T-helper 22 cell (primary cell): ENCODE results near the gene SAP30L.

Source experiments
- DNase-seq: peaks from one replicate; pipeline ENCODE4 v3.0.0-alpha.2; 2020; ENCODE audit warnings: low read depth

Gene SAP30L

DNA sequence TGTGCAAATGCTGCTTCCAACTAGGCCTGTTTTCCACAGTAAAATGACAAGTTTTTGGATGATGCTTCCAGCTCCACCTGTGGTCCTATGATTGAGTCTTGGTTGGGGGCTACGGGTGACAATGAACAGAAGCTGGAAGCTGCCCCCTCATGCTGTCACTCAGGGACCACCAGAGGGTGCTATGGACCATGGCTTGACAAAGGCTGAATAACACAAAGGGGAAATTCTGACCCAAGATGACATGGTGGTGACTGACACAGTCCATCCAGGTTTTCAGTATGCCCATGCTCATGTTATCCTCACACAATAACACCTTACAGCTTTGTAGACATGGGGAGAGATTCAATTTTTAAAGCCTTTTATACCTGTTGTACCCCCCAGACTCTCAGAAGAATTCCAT, 23.9 kb upstream of the SAP30L start:
- no peak for DNase-seq

DNA sequence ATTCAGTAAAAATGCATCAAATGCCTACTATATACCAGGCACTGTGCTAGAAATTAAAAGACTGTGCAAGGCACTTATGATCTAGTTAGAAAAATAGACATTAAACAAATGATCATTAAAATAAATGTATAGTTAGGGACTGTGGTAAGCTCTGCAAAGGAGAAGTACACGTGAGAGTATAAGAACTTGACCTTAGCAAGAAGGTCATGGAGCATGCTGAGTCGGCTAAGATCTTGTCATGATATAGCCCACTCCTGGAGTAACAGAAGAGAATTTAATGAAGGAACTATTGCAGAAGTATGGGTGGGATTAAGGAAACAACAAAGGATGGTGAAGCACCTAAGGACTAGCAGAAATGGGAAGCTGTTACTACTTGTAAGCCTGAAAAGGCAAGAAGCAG, 23.5 kb upstream of the SAP30L start:
- DNase-seq: no peak

DNA sequence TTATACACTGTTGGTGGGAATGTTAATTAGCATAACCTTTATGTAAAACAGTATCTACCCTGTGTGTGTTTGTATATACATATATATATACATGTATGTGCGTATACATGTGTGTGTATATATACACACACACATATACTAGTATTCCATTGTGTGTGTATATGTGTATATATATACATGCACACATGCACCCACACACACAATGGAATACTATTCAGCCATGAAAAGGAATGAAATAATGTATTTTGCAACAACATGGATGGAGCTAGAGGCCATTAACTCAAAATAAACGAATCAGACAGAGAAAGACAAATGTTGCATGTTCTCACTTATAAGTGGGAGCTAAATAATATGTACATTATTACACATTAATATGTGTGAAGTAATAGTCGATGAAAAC, 17.6 kb upstream of the SAP30L start:
- no peak for DNase-seq

DNA sequence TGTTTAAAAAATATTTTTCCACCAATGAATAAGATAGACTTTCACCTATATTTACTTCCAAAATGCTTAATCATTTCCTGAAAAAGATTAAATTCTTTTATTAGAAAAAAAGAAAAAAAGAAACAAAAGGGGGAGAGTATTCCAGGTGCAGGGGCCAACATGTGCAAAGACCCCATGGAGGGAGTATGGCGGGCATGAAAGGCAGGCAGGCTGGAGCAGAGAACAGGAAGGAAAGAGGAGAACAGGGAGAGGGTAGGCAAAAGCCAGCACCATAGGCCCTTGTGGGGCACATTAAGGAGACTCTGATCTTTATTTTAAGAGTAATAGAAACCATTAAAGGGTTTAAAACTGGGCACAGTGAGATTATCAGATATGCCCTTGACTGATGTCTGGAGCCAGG, 16.5 kb upstream of the SAP30L start:
- no peak for DNase-seq

DNA sequence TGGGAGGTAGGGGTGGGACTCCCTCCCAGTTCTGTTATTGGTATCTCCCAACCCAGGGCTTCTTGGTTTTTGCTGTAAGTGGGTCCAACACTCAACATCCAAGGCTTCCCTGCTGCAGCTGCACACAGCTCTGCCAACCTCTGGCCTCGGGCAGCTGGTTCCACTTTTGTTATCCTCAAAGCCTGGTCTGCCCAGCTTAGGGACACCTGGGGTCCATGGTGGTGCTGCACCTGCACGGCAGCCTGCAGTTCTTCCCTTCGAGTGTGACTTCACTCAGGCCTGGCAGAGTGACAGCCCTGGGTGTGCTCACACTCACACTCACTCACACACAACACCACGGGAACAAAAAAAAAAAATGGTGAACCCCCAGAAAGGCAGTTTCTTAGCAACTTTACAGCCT, 15.3 kb upstream of the SAP30L start:
- no peak for DNase-seq

DNA sequence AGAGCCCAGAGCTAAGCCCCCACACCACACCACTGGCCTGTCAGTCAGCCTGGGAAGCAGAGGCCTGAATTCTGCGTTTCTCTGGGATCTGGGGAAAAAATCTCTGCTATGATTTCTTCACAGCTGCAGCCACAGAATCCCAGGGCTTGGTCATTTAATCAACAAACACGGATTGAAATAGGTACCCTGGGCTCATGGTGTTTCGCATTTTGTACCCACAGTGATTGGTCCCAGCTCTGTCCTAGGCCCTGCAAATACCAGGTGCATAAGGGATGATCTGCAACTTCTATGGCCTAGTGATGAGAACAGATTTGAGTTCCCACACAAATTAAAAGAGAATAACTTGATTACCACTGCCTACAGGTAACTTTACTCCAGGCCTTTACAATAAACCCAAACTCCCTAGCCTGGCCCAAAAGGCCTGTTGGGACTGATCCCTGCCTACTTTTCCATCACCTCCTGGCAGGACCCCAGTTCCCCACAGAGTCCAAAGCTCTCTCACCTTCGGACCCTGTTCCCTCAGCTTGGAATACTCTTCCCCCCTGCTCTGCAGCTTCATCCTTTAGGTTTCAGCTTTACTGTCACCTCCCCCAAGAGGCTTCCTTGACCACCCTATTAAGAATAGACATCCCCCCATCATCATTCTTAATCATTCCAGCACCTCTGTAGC, 14.7 kb upstream of the SAP30L start:
- DNase-seq: no peak

DNA sequence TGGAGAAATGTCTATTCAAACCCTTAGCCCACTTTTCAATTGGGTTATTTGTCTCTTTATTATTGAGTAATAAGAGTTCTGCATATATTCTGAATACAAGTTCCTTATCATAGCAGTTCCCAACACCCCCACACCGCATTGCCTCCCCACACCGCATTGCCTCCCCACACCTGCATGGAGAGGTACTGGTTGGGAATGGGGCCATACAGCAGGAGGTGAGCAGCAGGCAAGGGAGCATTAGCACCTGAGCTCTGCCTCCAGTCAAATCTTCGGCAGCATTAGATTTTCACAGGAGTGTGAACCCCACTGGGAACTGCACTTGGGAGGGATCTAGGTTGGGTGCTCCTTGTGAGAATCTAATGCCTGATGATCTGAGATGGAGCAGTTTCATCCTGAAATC, 10.6 kb upstream of the SAP30L start:
- DNase-seq: no peak

DNA sequence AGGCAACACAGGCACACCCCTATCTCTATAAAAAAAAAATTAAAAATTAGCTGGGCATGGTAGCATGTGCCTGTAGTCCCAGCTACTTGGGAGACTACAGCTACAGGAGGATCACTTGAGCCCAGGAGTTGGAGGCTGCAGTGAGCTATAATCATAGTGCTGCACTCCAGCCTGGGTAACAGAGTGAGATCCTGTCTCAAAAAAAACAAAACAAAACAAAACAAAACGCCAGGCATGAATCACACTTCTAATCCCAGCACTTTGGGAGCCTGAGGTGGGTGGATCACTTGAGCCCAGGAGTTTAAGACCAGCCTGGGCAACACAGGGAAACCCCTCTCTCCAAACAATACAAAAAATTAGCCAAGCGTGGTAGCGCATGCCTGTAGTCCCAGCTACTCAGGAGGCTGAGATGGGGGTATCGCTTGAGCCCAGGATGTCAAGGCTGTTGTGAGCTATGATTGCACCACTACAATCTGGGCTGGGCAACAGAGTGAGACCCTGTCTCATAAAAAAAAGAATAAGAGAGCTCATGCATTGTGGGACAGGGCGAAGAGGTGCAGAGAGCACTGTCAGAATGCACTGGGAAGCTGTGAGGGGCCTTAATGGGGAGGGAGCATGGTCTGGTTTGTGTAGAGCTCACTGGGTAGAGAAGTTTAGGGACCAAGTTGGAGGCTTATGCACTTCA, 8.4 kb upstream of the SAP30L start:
- no peak for DNase-seq

DNA sequence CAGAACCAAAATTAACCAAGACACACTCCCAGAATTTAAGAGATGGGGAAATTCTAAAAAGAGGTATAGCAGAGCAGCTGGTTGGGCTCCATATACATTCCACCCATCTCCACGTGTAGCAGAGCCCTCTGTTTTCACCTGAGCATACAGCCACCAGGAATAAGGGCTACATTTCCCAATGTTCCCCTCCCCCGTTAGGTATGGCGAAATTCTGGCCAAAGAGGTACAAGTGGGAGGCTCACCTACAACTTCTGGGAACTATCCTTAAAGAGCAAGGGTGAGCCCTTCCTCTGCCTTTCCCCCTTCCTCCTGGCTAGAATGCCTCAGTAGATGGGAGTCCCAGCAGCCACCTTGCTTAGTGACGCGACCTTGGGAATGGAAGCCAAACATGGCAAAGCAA, 5.3 kb upstream of the SAP30L start:
- no peak for DNase-seq

DNA sequence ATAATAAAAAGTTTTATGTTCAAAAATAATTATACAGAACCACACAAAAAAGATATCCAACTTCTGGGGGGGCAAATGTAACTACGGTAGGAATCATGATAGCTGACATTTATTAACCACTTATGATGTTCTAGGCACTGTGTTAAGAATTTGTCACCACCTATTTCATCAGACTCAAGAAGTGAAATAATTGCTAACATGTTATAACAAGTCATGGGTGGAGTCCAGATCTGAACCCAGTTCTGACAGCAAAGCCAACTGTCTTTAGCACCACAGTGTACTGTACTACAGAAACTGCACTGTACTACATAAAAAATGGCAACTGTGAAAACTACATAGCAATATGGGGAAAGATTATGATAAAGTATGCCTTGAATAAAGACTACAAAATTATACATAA, 3.0 kb upstream of the SAP30L start:
- no peak for DNase-seq

DNA sequence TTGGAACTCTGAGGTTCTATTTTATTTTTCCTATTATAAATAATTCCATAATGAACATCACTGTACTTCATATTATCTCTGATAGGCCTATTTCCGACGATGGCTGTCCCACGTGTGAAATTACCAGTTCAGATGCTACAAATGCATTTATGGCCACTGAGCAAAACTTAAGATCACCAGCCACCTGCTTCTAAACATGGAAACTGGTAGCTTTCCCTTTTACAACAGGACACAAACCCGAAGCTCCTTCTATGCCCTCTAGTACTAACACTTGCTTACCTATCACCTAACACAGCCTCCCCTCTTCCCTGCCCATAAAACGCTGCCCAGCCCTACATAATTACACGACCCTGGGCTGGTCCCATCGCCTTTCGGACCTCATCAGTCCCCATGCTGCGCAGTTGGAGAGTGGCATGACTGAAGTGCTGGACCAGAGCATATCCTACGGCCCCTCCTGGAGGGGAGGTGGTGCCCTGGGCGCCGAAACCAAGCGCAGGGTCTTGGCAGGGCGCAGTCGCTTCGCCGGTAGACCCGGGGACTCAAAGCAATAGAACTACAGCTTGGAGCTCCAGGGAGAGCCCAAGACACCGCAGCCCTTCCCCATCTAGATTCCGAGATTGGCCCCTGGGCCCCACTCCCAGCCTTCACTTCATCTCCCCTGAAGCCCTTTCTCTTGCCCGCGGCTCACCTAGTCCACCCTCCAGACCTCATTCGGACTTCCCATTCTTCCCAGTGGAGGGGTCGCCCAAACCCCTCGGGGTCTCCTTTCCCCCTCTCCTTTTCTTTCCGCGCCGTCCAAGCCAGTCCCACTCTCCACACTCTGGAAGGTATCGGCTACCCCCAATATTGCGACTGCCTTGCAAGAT, 1.0 kb upstream of the SAP30L start:
- DNase-seq: no peak

DNA sequence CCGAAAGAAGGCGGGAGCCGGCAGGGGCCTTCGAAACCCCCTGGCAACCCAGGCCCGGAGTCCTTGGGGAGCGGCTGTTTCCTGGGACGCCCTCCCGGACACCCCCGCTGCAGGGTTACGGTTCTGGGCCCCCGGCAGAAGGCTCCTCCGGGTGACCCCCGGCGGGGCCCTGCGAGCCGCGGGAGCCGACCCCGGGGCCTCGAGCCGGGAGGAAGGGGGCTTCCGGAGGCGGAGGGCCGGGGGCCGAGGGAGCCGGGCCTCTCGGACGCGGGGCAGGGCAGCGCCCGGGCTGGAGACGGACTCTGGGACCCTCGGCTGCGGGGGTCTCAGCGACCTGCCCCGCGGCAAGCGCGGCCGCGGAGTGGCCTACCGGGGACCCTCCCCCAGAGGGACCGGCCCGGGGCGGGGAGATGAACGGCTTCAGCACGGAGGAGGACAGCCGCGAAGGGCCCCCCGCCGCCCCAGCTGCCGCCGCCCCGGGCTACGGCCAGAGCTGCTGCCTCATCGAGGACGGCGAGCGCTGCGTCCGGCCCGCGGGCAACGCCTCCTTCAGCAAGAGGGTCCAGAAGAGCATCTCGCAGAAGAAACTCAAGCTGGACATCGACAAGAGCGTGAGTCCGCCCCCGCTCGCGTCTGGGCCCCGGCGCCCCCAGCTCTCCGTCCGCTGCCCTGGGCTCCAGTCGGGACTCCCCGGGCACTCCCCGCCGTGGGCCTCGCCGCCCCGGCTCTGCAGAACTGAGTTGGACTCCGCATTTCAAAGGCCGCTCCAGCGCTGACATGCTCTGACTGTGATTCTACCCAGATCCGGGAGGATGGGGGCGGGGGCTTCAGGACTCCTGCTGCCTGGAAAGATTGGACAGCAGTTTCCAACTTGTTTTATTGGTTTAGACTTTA, 645 bp downstream of the SAP30L start:
- peak; percentile 7 for DNase-seq

DNA sequence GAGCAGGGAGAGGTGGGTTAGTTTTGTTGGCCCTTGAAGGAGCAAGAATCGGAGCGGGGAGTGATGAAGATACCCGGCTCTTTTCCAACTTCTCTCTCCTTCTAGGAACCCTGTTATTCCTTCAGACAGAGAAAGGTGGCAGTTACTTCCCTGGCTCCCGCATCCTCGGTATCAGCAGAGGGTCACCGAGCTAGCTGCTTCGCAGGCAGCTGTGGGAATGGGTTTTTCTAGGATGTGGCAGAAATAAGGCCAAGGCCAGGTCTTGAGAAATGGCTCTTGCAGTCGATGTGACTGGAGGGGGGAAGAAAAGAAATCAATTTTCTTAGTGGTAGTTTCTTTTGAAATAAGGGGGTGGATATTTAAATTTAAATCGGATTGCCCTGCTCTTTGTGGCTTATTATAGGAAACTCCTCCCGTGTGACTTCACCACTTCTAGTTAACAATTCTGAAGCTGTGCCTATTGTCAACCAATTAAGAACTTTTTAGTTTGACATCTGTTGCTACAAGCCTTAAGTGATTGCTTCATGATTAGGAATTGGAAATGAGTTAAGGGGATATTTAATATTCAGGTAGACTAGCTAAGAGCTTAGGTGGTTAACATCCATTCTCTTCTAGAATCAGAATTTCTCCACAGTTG, 1.4 kb downstream of the SAP30L start:
- DNase-seq: no peak

DNA sequence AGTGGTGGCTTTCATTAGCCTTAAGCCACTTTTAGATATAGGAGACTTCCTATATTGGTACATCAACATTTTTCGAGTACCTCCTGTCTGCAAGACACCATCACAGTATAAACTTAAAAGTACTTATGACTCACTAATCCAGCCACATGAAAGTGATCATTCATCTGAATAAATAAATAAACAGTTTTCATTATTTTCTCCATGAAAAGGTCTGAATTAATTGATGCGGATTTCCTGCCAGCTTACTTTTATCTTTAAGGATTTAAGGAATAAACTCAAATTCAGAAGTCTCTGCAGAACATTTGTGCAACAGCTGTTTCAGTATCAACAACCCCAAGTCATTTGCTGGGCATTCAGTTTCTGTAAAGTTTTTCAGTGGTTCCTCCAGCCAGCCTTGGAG, 4.0 kb downstream of the SAP30L start:
- no peak for DNase-seq

DNA sequence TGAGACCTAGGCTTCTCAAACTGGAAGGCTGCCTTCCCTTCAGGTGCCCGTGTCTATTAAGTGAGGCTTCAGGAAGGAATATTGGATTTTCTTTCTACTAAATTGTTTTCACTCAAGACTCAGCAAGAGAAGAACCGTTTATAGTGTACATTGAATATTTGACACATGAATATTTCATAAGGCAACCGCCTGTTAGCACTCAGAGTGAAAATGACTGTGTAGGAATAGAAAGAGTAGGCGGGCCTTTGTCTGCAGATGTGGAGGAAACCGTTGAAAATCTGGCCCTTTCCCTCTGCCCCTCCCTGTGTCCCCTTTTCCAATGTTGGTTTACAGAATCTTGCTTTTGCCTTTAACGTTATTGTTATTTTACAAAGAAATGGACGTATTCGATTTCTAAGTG, 6.2 kb downstream of the SAP30L start:
- DNase-seq: no peak

DNA sequence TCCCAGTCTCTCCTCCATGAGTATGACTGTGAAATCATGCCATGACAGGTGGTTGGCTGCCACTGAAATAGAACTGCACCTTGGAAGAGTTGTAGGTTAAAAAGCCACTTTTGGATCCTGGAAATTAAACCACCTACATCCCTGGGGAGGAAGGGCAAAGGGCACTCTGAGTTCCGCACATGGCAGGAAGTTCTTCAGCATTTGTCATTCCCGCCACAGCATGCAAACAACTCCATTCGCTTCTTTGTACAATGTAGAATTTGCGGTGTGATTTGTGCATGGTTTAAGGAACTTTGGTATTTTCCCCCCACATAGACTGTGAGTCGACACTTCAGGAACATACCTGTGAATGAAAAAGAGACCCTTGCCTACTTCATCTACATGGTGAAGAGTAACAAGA, 9.8 kb downstream of the SAP30L start:
- no peak for DNase-seq

DNA sequence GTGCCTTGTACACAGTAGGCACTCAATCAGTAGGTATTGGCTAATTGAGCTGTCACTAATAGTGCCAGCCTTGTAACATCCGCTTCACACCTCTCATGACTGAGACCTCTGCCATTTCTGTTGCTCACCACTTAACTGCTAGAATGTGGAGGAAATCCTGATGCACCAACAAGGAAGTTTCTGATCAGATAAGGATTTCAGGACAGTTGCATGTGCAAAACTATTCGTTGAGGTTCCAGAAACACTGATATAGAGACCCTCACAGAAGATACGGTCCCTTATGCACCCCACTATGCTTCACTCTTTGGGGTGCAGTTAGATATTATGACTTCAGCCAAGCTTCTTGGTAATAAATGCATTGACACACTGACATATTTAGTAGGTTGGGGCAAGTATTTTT, 10.7 kb downstream of the SAP30L start:
- DNase-seq: no peak

DNA sequence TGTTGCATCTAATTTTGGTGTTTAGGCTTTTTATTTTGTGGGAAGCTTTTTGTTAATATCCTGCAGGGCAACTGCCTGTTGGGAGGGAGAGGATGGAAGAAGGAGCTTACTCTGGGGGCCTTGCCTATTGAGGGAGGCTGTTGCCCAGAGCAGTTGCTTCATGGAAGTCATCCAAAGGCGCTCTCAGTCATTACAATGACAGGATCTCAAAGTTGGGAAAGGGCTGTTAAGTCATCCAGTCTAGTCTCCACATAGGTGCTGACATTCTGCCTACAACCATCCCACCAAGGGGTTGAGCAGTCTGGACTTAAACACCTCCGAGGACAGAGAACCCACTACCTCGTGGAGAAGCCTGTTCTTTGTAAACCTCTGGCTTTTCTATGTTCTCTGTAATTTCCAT, 13.2 kb downstream of the SAP30L start:
- DNase-seq: no peak

DNA sequence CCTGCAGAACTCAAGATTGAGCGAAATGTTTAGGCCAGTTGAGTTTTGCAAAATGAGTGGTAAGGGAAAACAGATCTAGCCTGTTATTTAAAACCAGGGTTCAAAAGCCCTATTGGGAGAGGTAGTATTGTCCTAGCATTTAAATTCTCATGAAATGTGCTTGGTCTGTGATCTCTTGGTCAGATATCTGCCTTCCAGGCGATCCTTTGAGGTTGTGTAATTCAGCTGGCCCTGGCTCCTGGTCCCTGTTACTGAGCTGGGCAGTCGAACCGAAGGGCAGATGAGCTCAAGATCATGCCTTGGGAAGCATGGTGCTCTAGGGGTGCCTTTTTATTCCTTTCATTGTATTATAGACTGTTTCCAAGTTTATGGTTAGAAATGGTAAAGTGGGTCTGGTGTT, 14.4 kb downstream of the SAP30L start:
- no peak for DNase-seq

DNA sequence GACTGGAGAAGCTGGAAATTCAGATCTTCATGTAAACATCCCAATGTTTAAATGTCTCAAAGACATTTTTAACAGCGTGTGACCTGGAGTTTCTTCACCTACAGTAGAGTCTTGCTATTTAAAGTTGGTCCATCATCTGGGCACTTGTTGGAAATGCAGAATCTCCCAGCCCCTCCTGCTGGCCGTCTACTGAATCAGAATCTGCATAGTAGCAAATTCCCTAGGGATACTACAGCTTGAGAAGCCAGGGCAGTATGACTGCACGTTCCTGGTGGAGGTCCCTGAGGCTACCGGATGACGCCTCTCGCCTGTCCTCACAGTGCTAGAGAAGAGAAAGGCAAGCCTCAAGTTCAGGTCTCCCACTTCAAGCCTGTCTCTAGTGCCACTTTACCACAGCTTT, 15.7 kb downstream of the SAP30L start:
- DNase-seq: no peak

DNA sequence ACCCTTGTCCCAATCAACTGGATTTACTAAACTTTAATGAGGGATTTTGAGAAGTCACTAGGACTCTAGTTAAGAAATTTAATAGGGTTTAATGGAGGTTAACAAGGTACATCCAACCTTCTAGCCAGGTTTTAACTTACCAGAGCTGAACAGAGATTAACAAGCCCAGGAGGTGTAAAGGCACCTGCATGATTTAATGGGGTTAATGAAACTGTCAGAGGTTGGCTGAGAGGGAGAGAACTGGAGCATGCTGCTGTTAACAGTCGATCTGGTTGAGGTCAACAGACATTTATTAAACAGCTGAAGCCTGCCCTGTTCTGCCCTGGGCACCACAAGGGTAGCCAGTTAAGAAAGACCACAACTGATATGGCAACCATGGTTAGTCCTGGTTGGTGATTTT, 18.6 kb downstream of the SAP30L start:
- DNase-seq: no peak

DNA sequence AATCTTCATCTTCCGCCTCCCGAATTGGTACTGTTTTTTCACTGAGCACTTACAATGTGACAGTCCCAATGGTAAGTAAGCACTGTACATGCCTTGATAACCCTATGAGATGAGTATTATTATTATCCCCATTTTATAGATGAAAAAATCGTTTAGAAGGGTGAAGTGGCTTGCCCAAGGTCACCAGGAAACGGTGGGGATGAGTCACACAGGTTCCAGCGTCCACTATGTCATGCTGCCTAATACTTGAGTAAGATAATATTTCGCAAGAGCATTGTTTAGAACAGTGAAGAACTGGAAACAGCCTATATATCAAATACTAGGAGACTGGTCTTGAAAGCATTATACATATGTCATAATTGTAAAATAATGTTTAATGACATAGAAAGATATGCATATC, 19.4 kb downstream of the SAP30L start:
- no peak for DNase-seq
